GM12878 (cell line): ENCODE results near the gene HPCA. TPM values are rescaled to one million over a fixed set of nuclear protein-coding genes. Genes with fewer than 3 reads are reported as not detected.

ENCODE experiments used
- ATAC-seq: fragments of 200-7000 bp; cut with Tn5 transposase; 3 replicates; pipeline ENCODE4 v1.9.1; 2020; ENCODE audit warnings: mild to moderate bottlenecking, moderate library complexity
- BruUV-seq: library from RNA; stranded (reverse); fragments of 400-500 nt; replicated peaks from 2 replicates; lab custom pipeline; 2021; lab: Mats Ljungman, UMichigan
- CTCF ChIA-PET: fragments of 300-600 bp; sonication (Branson Sonifier 250); formaldehyde crosslinking; extraction: SDS; loops from one replicate; lab custom pipeline; 2021; ENCODE audit warnings: inconsistent platforms; lab: Yijun Ruan, JAX
- POLR2A ChIA-PET: fragments of 350-600 bp; formaldehyde crosslinking; extraction: SDS; loops from one replicate; lab custom pipeline; 2021; ENCODE audit warnings: inconsistent platforms; lab: Charles Lee
- RAD21 ChIA-PET: fragments of 300-600 bp; sonication (Branson Sonifier 250); formaldehyde crosslinking; loops from one replicate; lab custom pipeline; 2023; ENCODE audit warnings: antibody characterized with exemption; ENCODE audit not compliant: unreplicated experiment; lab: Charles Lee
- SMC1A ChIA-PET: fragments of 300-600 bp; sonication (Branson Sonifier 250); formaldehyde crosslinking; loops from one replicate; lab custom pipeline; 2023; ENCODE audit not compliant: unreplicated experiment, uncharacterized antibody; lab: Charles Lee
- DNase-seq: peaks from one replicate; pipeline ENCODE4 v3.0.0-alpha.2; 2011; ENCODE audit warnings: low read depth, low spot score
- FAIRE-seq: peaks from 3 replicates; lab custom pipeline; 2011; peaks lifted over from hg19 to GRCh38; lab: Jason Lieb, UNC
- H2AFZ ChIP-seq: 2 replicates; pipeline ENCODE4 v1.6.0; 2011; ENCODE audit warnings: low read depth, low read length, control low read depth; ENCODE audit not compliant: control insufficient read depth
- H3K27ac ChIP-seq: 2 replicates; pipeline ENCODE4 v1.5.1; 2011; ENCODE audit warnings: control low read depth; ENCODE audit not compliant: control insufficient read depth, insufficient read depth
- H3K27me3 ChIP-seq, 2 experiments: replicated peaks in 1 of 2; 2 replicates each; pipeline versions ENCODE4 v1.6.0 to v1.6.1; 2011; ENCODE audit warnings: low read length in 1 of 2; ENCODE audit not compliant: control insufficient read depth in 2 of 2, insufficient read depth in 2 of 2
- H3K36me3 ChIP-seq, 2 experiments: 2 replicates each; pipeline ENCODE4 v1.5.1; 2011; ENCODE audit warnings: low read length in 1 of 2; ENCODE audit not compliant: control insufficient read depth in 2 of 2, insufficient read depth in 2 of 2
- H3K4me1 ChIP-seq: 2 replicates; pipeline ENCODE4 v1.6.1; 2011; ENCODE audit warnings: mild to moderate bottlenecking, low read length, moderate library complexity, mixed read lengths; ENCODE audit not compliant: control insufficient read depth, insufficient read depth
- H3K4me2 ChIP-seq: 2 replicates; pipeline ENCODE4 v1.6.0; 2011; ENCODE audit warnings: control low read depth; ENCODE audit not compliant: control insufficient read depth, insufficient read depth
- H3K4me3 ChIP-seq: fragments of 200-600 bp; sonication (generic); 2 replicates; pipeline ENCODE4 v1.5.1; 2016
- H3K79me2 ChIP-seq: 2 replicates; pipeline ENCODE4 v1.6.0; 2011; ENCODE audit warnings: low read length; ENCODE audit not compliant: control insufficient read depth, insufficient read depth
- H3K9ac ChIP-seq: 2 replicates; pipeline ENCODE4 v1.8.0; 2011; ENCODE audit warnings: low read length, control low read depth, mixed read lengths; ENCODE audit not compliant: control insufficient read depth, insufficient read depth
- H3K9me3 ChIP-seq: replicated peaks from 3 replicates; pipeline ENCODE4 v1.5.1; 2011; ENCODE audit warnings: mild to moderate bottlenecking, low read length; ENCODE audit not compliant: control insufficient read depth, insufficient read depth
- H4K20me1 ChIP-seq: 2 replicates; pipeline ENCODE4 v1.6.0; 2011; ENCODE audit not compliant: control insufficient read depth, insufficient read depth
- CHD2 ChIP-seq: IDR thresholded peaks from 2 replicates; pipeline ENCODE4 v1.6.1; 2011; ENCODE audit warnings: low read depth, low read length, improper control_type of control experiment, borderline replicate concordance
- DPF2 ChIP-seq: fragments of 450-650 bp; IDR thresholded peaks from 2 replicates; pipeline ENCODE4 v1.6.1; 2017; ENCODE audit warnings: mild to moderate bottlenecking
- EP300 ChIP-seq, 2 experiments: fragments of 150-350 bp in 1 of 2; IDR thresholded peaks; 2 replicates each; pipeline ENCODE4 v1.6.1; 2011 to 2012; ENCODE audit warnings: low read depth in 2 of 2, low read length in 2 of 2, borderline replicate concordance in 1 of 2, improper control_type of control experiment in 1 of 2, inconsistent platforms in 1 of 2; ENCODE audit not compliant: control insufficient read depth in 1 of 2
- HSF1 ChIP-seq: fragments of 150-350 bp; IDR thresholded peaks from 2 replicates; pipeline ENCODE4 v1.6.1; 2014; ENCODE audit warnings: mild to moderate bottlenecking, low read depth, low read length
- MTA3 ChIP-seq: IDR thresholded peaks from 2 replicates; pipeline ENCODE4 v1.6.1; 2012; ENCODE audit warnings: low read length, inconsistent platforms, borderline replicate concordance
- NR2C1 ChIP-seq: fragments of 450-650 bp; IDR thresholded peaks from 2 replicates; pipeline ENCODE4 v1.6.1; 2017; ENCODE audit warnings: antibody characterized with exemption, mild to moderate bottlenecking, moderate library complexity
- SMAD5 ChIP-seq: IDR thresholded peaks from 2 replicates; pipeline ENCODE4 v1.6.1; 2016; ENCODE audit warnings: antibody characterized with exemption, low read depth
- SMARCA5 ChIP-seq: fragments of 450-650 bp; IDR thresholded peaks from 2 replicates; pipeline ENCODE4 v1.6.1; 2017; ENCODE audit warnings: mild to moderate bottlenecking
- SREBF2 ChIP-seq: IDR thresholded peaks from 2 replicates; pipeline ENCODE4 v1.6.1; 2012; ENCODE audit warnings: mild to moderate bottlenecking, low read length
- STAT1 ChIP-seq: fragments of 450-650 bp; conservative IDR thresholded peaks from 2 replicates; pipeline ENCODE4 v1.6.1; 2014; ENCODE audit warnings: antibody characterized with exemption, mild to moderate bottlenecking
- TBL1XR1 ChIP-seq: IDR thresholded peaks from 2 replicates; pipeline ENCODE4 v1.6.1; 2012; ENCODE audit warnings: low read depth, low read length, improper control_type of control experiment
- WGBS: methylation state at CpG from one replicate; pipeline ENCODE4 v1.1.6; 2016; ENCODE audit warnings: low lambda C conversion rate; ENCODE audit not compliant: insufficient replicate concordance, insufficient coverage; ENCODE audit errors: missing lambda C conversion rate; 5-methylcytosine and 5-hydroxymethylcytosine counted together
- in situ Hi-C: fragments of 300-500 bp; cut with MboI; formaldehyde crosslinking; loops from 9 replicates; pipeline ENCODE4 v1.14.3; 2018; ENCODE audit warnings: mixed read lengths
- intact Hi-C: fragments of 100-400 bp; cut with micrococcal nuclease; formaldehyde crosslinking; loops from one replicate; pipeline ENCODE4 v1.14.2; 2022; ENCODE audit not compliant: unreplicated experiment
- polyA plus RNA-seq, 11 experiments: library from polyadenylated mRNA; depleted of rRNA in 4 of 11; unstranded in 6 of 11; stranded (reverse) in 5 of 11; fragments of >200 nt; fragmentation: Nextera tagmentation in 4 of 11; fragmentation: Illumina TruSeq in 1 of 11; extraction: Ambion mirVana in 4 of 11; extraction: Trizol in 1 of 11; gene quantifications; 1 replicate in 1 of 11; 2 replicates in 10 of 11; pipeline versions ENCODE4 v1.2.1 to v1.2.3, GENCODE V29; 2011 to 2016; ENCODE audit warnings: inconsistent platforms in 2 of 11, missing spikeins in 2 of 11, low read depth in 1 of 11
- total RNA-seq, 4 experiments: library from RNA; depleted of rRNA in 3 of 4; stranded (reverse); fragments of >200 nt in 3 of 4; fragmentation: Illumina TruSeq in 1 of 4; extraction: Trizol in 1 of 4; gene quantifications; 2 replicates each; pipeline versions ENCODE4 v1.2.1 to v1.2.3, GENCODE V29; 2013 to 2021
- TF ChIP-seq, protein P1 (sequence below): fragments of 450-650 bp; IDR thresholded peaks from 2 replicates; pipeline ENCODE4 v1.6.1; 2016; ENCODE audit warnings: mild to moderate bottlenecking
- TF ChIP-seq, protein P2 (sequence below): IDR thresholded peaks from 2 replicates; pipeline ENCODE4 v1.6.1; 2011; ENCODE audit warnings: low read depth, low read length, improper control_type of control experiment, borderline replicate concordance
- TF ChIP-seq, protein P3 (sequence below): fragments of 450-650 bp; IDR thresholded peaks from 2 replicates; pipeline ENCODE4 v1.6.1; 2018; ENCODE audit warnings: borderline replicate concordance, mild to moderate bottlenecking; ENCODE audit not compliant: partially characterized antibody
- TF ChIP-seq, protein P4 (sequence below): fragments of 450-650 bp; IDR thresholded peaks from 2 replicates; pipeline ENCODE4 v1.6.1; 2017; ENCODE audit warnings: borderline replicate concordance

The HPCA gene
- total and polyA plus RNA-seq, 10 of the 15 experiments (the other 5 are each of a cell fraction or from before 2014, with no cell fraction given): 0.11 TPM; not detected in 9

DNA sequence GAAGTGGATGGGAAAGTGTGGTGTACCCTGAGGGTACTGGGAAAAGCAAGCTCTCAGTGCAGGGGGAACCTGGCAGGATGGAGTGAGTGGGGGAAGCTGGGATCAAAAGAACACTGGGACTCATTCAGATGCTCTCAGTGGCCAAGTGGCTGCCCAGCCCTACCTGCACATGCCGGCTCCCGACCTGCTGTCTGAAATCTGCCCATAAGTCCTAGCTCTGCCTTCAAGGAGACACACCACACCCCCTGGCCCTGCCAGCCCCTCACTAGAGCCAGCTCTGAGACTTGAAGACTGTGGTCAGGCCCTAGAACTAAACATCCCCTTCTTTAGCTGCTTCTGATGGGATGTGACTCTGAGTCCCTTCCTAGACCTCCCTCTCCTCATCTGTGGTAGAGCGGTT is 12.7 kb downstream of the HPCA start (continued):
- TF ChIP-seq, protein P1, sequence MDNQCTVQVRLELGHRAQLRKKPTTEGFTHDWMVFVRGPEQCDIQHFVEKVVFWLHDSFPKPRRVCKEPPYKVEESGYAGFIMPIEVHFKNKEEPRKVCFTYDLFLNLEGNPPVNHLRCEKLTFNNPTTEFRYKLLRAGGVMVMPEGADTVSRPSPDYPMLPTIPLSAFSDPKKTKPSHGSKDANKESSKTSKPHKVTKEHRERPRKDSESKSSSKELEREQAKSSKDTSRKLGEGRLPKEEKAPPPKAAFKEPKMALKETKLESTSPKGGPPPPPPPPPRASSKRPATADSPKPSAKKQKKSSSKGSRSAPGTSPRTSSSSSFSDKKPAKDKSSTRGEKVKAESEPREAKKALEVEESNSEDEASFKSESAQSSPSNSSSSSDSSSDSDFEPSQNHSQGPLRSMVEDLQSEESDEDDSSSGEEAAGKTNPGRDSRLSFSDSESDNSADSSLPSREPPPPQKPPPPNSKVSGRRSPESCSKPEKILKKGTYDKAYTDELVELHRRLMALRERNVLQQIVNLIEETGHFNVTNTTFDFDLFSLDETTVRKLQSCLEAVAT: no peak
- TF ChIP-seq HSF1: no peak
- TF ChIP-seq SMARCA5: no peak
- TF ChIP-seq TBL1XR1: no peak
- no peak for TF ChIP-seq SMAD5
- TF ChIP-seq, protein P2, sequence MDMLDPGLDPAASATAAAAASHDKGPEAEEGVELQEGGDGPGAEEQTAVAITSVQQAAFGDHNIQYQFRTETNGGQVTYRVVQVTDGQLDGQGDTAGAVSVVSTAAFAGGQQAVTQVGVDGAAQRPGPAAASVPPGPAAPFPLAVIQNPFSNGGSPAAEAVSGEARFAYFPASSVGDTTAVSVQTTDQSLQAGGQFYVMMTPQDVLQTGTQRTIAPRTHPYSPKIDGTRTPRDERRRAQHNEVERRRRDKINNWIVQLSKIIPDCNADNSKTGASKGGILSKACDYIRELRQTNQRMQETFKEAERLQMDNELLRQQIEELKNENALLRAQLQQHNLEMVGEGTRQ: no peak

GRCh38 chr1:32899586-32900296 is 13.4 kb downstream of the HPCA start:
- intact Hi-C loops: no loop called here
- ChIA-PET POLR2A (no interaction called here), CTCF (interaction anchor here (1.5 to 1.6 kb wide), 2 partner anchors 155 to 196 kb away, joined by 4 to 6 read pairs; no protein-coding TSS in a partner anchor)
- TF ChIP-seq DPF2 (no peak), STAT1 (no peak), NR2C1 (no peak), SREBF2 (no peak), MTA3 (no peak), CHD2 (no peak), EP300 (IDR thresholded peaks at IDR 0.05; ENCODE audit: borderline replicate concordance in 1 of 2, control insufficient read depth in 1 of 2, low read depth in 2 of 2, low read length in 2 of 2) (no peak)
- TF ChIP-seq, protein P3, sequence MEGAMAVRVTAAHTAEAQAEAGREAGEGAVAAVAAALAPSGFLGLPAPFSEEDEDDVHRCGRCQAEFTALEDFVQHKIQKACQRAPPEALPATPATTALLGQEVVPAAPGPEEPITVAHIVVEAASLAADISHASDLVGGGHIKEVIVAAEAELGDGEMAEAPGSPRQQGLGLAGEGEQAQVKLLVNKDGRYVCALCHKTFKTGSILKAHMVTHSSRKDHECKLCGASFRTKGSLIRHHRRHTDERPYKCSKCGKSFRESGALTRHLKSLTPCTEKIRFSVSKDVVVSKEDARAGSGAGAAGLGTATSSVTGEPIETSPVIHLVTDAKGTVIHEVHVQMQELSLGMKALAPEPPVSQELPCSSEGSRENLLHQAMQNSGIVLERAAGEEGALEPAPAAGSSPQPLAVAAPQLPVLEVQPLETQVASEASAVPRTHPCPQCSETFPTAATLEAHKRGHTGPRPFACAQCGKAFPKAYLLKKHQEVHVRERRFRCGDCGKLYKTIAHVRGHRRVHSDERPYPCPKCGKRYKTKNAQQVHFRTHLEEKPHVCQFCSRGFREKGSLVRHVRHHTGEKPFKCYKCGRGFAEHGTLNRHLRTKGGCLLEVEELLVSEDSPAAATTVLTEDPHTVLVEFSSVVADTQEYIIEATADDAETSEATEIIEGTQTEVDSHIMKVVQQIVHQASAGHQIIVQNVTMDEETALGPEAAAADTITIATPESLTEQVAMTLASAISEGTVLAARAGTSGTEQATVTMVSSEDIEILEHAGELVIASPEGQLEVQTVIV: no peak
- TF ChIP-seq, protein P4, sequence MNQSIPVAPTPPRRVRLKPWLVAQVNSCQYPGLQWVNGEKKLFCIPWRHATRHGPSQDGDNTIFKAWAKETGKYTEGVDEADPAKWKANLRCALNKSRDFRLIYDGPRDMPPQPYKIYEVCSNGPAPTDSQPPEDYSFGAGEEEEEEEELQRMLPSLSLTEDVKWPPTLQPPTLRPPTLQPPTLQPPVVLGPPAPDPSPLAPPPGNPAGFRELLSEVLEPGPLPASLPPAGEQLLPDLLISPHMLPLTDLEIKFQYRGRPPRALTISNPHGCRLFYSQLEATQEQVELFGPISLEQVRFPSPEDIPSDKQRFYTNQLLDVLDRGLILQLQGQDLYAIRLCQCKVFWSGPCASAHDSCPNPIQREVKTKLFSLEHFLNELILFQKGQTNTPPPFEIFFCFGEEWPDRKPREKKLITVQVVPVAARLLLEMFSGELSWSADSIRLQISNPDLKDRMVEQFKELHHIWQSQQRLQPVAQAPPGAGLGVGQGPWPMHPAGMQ: no peak

More at GRCh38 chr1:32899586-32900296, 13.4 kb downstream of the HPCA start:
- ChIA-PET SMC1A (no interaction called here), RAD21 (no interaction called here)
- H3K9ac ChIP-seq: no peak overlapping the region
- H4K20me1 ChIP-seq: no peaks in the 10 kb centered on the region
- no peaks in the 10 kb centered on the region for H3K79me2 ChIP-seq
- no peaks in the 10 kb centered on the region for H3K9me3 ChIP-seq
- H3K4me3 ChIP-seq: no peak overlapping the region
- DNase-seq (no peak), FAIRE-seq (no peak), ATAC-seq (no peak)
- peaks cover 3 to 7% of the 10 kb centered on the region in 2 experiments for H3K27me3 ChIP-seq
- H3K4me2 ChIP-seq: no peak overlapping the region
- 34% methylated on average over 7 of the region's 7 CpGs for WGBS
- no peak overlapping the region for H3K27ac ChIP-seq
- H2AFZ ChIP-seq: no peak overlapping the region
- in situ Hi-C loops: no loop called here
- no peaks in the 10 kb centered on the region for H3K4me1 ChIP-seq
- no peaks in the 10 kb centered on the region for H3K36me3 ChIP-seq
- no TSS peak for BruUV-seq
